Measurements from ENCODE around the gene IMMP2L.

DNA sequence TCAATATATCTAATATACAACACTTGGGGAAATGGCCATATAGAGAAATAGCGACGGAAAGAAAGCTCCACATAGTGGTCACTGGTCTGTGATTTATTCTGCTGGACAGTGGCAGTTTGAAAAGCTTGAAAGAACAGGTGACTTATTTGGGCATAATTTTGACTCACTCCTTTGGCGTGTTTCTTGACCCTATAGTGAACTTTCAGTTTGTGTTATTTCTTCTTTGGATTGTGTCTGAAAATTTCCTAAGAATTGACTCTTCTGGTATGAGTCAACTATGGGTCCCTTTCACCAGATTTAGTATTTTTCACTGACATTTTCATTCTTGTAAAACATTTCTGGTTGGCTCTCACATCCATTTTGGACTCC lies 25.8 kb upstream of the IMMP2L start:
- TF ChIP-seq CTCF (conservative IDR thresholded peaks at IDR 0.05; ENCODE audit: low read depth, low read length) (no peak), EZH2 (IDR thresholded peaks at IDR 0.05; ENCODE audit: low read length, unreplicated experiment) (no peak), EZH2phosphoT487 (IDR thresholded peaks at IDR 0.05; ENCODE audit: borderline replicate concordance, low read length) (no peak)
